Activated CD4-positive, alpha-beta T cell treated with anti-CD3 and anti-CD28 coated beads, Interleukin-2, amount 50 U/mL, for 24 hours (primary cell): ENCODE measurements around the gene FGD5.
A peak's percentile ranks its signal among the peaks of the same experiment; 100 is the strongest.
"Not testable (repeated sequence)": the region's sequence is repeated elsewhere in the genome, so short reads cannot be mapped to it uniquely, and the experiment has no call there.

Experiments
- DNase-seq, 2 donors: peaks; one replicate each; pipeline ENCODE4 v3.0.0-alpha.2; 2020; ENCODE audit warnings: low read depth in 1 of 2, low spot score in 1 of 2

The FGD5 gene

GRCh38 chr3:14903501-14903900 lies 84.7 kb downstream of the FGD5 start:
- DNase-seq = not testable (repeated sequence)

DNA sequence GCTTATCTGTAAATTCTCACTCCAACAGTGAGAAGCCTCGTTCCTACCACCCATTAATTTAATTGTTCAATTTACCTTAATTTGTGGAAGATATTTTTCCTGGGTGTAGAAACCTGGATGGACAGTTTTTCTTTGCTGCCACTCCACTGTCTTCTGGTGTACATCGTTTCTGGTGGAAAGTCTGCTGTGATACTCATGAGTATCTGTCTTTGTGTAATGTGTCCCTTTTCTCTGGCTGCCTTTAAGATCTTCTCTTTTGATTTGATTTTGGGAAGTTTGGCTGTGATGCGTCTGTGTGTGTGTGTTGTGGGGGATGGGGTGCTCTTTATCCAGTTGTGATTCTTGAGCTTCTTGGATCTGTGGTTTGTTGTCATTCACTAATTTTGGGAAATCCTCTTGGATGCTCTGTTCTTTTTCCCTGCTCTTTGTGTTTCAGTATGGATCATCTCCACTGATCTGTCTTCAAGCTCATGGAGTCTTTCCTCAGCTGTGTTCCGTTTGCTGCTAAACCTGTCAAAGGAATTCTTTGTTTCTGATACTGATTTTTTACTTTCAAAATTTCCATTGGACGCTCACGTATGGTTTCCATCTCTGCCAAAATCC lies 86.4 kb downstream of the FGD5 start:
- no peak for DNase-seq

DNA sequence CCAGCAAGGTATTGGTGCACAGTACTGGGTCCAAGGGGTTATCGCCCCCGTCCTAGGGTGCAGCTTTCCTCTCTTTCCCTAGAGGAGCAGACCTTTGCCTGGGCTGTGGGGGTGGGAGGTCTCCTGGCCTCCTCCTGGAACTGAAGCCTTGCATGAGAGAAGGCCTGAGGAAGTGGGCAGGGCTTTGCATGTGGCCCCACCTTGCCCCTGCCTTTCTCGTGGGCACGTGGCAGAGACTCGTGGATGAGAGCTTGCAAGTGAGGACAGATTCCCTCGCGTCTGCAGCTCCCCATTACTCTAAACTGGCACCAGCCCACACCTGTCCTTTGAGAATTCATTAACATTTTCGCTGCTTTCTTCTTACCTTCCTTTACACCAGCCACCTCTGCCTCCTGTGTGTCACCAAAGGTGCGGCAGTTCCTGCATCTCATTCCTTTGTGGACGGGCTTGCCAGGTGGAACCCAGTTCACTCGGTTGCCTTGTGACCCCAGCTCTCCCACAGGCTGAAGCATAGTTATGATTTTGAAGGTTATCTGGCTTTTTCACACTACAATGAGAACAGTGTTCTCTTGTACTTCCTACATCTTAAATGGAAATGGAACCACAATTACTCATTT lies 87.7 kb downstream of the FGD5 start:
- no peak for DNase-seq

GRCh38 chr3:14907043-14907966 lies 88.5 kb downstream of the FGD5 start:
- no peak for DNase-seq

DNA sequence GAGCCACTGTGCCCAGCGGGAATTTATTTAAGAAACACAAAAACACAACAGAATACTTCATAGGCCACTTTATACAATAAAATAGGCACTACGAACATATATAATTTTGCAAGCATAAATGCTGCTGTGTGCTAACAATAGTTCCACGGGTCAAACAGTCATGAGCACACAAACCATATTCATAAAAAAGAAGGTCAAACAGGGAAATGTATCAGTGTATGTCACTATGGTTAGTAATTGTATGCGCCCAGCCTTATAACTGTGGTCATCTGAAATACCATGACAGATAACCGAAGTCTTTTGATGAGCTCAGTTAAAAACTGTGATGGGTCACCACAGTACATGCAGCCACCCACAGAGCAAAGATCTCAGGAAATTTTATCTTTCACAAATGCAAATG lies 90.5 kb downstream of the FGD5 start:
- DNase-seq = no peak

DNA sequence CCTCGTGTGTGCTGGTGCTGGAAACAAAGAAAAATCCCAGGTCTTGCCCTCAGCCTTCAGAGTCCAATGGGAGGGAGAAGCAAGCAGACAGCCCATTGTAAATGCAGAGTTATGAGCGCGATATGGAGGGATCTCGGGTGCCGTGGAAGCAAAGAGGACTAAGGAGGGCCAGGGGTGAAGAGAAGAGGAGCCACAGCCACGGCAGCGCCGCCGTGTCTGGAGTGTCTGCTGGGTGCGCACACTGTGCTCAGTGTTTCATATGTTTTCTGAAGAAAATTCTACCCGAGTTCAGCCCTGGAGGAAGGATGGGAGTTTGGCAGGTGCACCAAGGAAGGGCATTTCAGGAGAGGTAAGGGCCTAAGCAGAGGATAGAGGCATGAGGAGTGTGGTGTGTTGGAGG lies 92.9 kb downstream of the FGD5 start:
- no peak for DNase-seq

DNA sequence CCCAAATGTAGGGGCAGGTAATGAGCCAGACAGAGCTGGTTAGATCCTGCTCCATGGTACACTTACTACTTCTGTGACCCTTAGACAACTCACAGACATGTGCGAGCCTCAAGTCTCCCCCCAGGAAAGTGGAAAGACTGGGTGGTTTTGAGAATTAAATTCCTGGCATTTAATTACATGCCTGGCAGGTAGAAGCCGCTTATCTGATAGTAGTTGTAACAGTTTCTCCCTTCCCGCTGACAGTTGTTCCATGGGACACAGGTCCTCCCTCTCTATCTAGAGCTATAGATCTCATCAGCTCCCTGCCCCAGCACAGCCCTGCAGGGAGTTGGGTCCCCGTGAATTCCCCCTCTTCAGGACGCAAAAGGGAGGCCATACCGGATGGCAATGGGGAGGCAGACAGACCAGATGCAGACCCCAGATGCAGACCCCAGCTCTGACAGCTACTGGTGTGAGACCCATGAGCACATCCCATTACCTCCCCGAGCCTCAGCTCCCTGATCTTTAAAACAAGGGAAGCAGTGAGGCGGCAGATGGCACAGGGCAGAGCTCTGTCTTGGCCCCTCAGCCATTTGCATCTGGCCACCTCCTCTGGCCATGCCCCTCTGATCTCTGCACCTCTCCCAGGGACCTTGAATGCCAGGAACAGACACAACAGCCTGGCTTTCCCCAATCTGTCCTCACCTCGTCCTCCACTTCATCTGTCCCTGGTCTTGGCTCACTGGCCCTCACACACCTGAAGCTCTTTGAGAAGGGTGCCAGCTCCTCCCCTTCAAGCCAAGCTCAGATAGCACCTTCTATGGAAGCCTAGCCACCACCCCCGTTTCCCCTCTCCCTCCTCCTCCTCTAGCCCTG lies 94.5 kb downstream of the FGD5 start:
- DNase-seq = no peak

- DNase-seq = no peak
Measured at GRCh38 chr3:14913926-14914778, 95.4 kb downstream of the FGD5 start.

DNA sequence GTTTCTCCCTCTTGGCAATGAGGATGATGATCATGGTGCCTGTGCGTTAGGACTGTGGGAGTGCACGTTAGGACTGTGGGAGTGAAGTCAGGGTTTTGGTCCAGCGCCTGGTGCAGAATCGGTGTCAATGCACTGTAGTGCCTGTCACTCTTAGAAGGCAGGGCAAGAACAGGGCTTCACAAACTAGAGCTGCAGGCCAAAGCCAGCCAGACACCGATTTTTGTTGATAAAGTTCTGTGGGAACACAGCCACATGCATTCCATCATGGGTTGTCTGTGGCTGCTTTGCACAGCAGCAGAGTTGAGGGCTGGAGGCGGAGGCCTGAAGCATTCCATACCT lies 96.0 kb downstream of the FGD5 start:
- DNase-seq = no peak

DNA sequence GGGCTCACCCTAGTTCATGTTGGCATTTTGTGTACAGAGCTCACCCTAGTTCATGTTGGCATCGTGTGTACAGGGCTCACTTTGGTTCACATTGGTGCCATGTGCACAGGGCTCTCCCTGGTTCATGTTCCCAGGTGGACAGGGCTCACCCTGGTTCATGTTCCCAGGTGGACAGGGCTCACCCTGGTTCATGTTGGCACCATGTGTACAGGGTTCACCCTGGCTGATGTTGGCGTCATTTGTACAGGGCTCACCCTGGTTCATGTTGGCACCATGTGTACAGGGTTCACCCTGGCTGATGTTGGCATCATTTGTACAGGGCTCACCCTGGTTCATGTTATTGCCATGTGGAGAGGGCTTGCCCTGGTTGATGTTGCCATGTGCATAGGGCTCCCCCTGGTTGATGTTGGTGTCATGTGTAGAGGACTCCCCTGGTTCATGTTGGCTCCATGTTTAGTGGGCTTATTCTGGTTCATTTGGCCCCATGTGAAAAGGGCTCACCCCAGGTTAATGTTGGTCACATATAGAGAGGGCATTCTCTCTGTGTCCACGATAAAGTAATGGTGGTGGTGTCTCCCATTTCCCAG lies 97.0 kb downstream of the FGD5 start:
- no peak for DNase-seq

DNA sequence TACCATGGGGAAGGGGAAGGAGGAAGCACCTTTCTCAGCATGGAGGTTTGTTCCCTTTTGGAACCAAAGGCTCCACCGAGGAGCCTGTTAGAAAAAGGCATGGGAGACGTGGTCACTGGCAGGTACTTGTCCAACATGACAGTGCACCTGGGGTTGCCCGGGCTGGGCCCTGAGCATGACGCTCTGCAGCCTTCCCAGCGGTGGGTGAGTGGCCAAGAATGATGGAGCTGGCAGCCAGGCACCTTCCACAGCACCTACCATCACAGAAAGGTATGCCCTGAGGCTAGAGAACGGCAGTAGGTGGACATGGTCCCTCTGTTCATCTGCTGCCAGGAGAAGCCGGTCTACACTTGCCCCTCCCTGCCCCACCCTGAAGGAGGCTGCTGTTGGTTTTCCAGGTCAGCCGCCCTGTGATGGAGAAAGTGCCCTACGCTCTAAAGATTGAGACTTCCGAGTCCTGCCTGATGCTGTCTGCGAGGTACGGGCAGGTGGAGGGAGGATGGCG lies 99.6 kb downstream of the FGD5 start:
- DNase-seq = no peak

DNA sequence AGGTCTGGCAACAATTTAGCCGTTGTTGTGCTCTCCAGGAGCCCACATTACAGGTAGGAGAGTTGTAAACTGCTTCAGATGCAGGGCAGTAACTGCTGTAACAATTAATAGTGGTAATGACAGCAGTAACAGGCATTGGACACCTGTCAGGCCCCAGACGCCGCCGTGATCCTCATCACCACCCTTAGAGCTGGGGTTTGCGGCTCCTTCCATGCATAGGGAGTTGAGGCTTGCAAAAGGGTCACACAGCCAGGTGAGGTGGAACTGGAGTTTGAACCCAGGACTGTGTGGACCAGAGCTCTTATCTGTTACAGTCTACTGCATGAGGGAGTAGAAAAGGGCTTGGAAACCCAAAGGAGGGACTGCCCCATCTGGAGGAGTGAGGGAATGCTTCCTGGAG lies 101.8 kb downstream of the FGD5 start:
- no peak for DNase-seq

- DNase-seq = peak; percentile 68 to 70
Measured at GRCh38 chr3:14921034-14921616, 102.4 kb downstream of the FGD5 start.

GRCh38 chr3:14921811-14922705 lies 103.3 kb downstream of the FGD5 start:
- no peak for DNase-seq

- no peak for DNase-seq
Measured at GRCh38 chr3:14922863-14923262, 104.1 kb downstream of the FGD5 start.

DNA sequence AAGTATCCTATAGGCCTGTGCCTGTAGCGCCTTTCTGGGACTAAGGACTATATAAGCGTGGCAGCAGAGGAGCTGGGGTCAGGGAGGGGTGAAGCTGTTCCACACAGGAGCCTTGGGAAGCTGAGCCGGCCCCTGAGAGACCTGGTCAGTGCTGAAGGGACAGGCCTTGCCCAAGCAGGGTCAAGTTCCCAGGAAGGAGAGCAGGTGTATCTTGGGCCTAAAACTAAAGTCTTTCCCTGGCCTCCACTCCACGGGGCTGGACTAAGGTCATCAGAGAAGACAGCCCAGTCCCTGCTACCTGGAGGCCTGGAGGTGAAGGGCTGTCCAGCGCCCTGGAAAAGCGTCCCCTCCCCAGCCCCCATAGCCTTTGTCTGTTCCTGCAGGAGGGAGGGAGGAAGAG lies 104.7 kb downstream of the FGD5 start:
- no peak for DNase-seq

- peak in 1 of 2 donors; percentile 21 for DNase-seq
Measured at GRCh38 chr3:14925729-14926591, 107.2 kb downstream of the FGD5 start.

DNA sequence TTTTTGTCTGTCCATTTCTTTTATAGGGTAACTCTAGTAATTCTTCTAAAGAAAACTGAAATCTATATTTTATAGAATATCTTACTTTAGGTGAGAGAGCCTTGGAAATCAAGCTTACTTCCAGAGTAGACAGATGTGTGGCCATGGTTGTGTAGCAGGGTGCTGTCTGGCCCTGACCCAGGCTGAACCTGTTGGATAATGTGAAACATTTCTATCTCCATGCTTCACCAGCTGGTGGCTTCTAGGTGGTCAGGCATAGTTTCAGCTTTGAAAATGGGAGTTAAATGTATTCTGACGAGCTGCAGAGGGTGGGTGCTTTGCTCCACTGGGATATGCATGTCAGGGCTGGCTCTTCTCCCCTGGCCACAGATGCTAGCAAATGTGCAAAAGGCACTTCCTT lies 107.8 kb downstream of the FGD5 start:
- no peak for DNase-seq
